Smooth muscle cell (in vitro differentiated cells): ENCODE measurements around the gene ADSL. TPM values are rescaled to one million over a fixed set of nuclear protein-coding genes. Genes with fewer than 3 reads are reported as not detected.

ENCODE experiments used
- DNase-seq: peaks from one replicate; lab custom pipeline; 2025; ENCODE audit not compliant: unreplicated experiment; lab: John Stamatoyannopoulos, UW
- H2AFZ ChIP-seq: fragments of 200-600 bp; sonication (generic); 2 replicates; pipeline ENCODE4 v1.6.0; 2016; ENCODE audit warnings: antibody characterized with exemption, low read depth, mild to moderate bottlenecking
- H3F3A ChIP-seq: fragments of 200-600 bp; sonication (generic); 2 replicates; pipeline ENCODE4 v1.6.0; 2017; ENCODE audit warnings: antibody characterized with exemption, low read depth
- H3K27ac ChIP-seq: fragments of 200-600 bp; sonication (generic); 2 replicates; pipeline ENCODE4 v1.5.1; 2016; ENCODE audit warnings: low read depth, mild to moderate bottlenecking
- H3K27me3 ChIP-seq: fragments of 200-600 bp; sonication (generic); 2 replicates; pipeline ENCODE4 v1.6.1; 2016; ENCODE audit warnings: low read depth, mild to moderate bottlenecking
- H3K36me3 ChIP-seq: fragments of 200-600 bp; sonication (generic); 2 replicates; pipeline ENCODE4 v1.5.1; 2016; ENCODE audit warnings: low read depth
- H3K4me1 ChIP-seq: fragments of 200-600 bp; sonication (generic); 2 replicates; pipeline ENCODE4 v1.5.1; 2016; ENCODE audit warnings: low read depth
- H3K4me2 ChIP-seq: fragments of 200-600 bp; sonication (generic); 2 replicates; pipeline ENCODE4 v1.6.0; 2016; ENCODE audit warnings: mild to moderate bottlenecking
- H3K4me3 ChIP-seq: fragments of 200-600 bp; sonication (generic); 2 replicates; pipeline ENCODE4 v1.5.1; 2016; ENCODE audit warnings: mild to moderate bottlenecking
- H3K79me2 ChIP-seq: fragments of 200-600 bp; sonication (generic); 2 replicates; pipeline ENCODE4 v1.6.0; 2016; ENCODE audit warnings: low read depth, mild to moderate bottlenecking
- H3K9ac ChIP-seq: fragments of 200-600 bp; sonication (generic); 2 replicates; pipeline ENCODE4 v1.6.0; 2016; ENCODE audit warnings: low read depth
- H3K9me3 ChIP-seq: fragments of 200-600 bp; sonication (generic); replicated peaks from 2 replicates; pipeline ENCODE4 v1.5.1; 2016; ENCODE audit warnings: low read depth
- H4K20me1 ChIP-seq: fragments of 200-600 bp; sonication (generic); 2 replicates; pipeline ENCODE4 v1.6.0; 2016; ENCODE audit warnings: low read depth
- WGBS: methylation state at CpG from one replicate; pipeline ENCODE4 v1.1.7; 2016; ENCODE audit warnings: low lambda C conversion rate; 5-methylcytosine and 5-hydroxymethylcytosine counted together
- polyA plus RNA-seq: library from polyadenylated mRNA; unstranded; fragments of >200 nt; fragmentation: Nextera tagmentation; extraction: Ambion mirVana; gene quantifications from 2 replicates; pipeline ENCODE4 v1.2.1, GENCODE V29; 2016
- total RNA-seq: library from RNA; depleted of rRNA; stranded (reverse); fragments of >200 nt; gene quantifications from 2 replicates; pipeline ENCODE4 v1.2.3, GENCODE V29; 2014
- TF ChIP-seq, protein P1 (sequence below): fragments of 200-600 bp; sonication (generic); IDR thresholded peaks from 2 replicates; pipeline ENCODE4 v1.5.1; 2017; ENCODE audit warnings: borderline replicate concordance, mild to moderate bottlenecking, antibody characterized with exemption; ENCODE audit not compliant: insufficient read depth, poor library complexity, severe bottlenecking

ADSL gene
- total and polyA plus RNA-seq, 2 experiments from 2014 or later: 45.9 to 65.1 TPM

DNA sequence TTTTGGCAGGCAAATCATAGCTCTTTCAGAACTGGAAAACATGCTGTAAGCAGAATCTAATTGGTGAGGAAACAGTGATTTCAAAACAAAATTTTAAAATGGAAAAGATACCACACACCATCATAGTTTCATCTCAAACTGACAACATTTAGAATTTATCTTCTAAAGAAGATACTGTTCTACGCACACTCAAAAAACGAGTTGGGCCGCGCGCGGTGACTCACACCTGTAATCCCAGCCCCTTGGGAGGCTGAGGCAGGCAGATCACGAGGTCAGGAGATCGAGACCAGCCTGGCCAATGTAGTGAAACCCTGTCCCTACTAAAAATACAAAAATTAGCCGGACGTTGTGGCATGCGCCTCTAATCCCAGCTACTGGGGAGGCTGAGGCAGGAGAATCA lies 44.2 kb upstream of the ADSL start:
- 97% methylated on average over 11 of the region's 11 CpGs for WGBS
- Histone ChIP-seq H3K4me3 (no peak overlapping the region), H3K79me2 (no peaks in the 10 kb centered on the region), H4K20me1 (no peaks in the 10 kb centered on the region), H3K27ac (no peak overlapping the region), H3K4me1 (no peaks in the 10 kb centered on the region), H3K36me3 (peaks cover 22% of the 10 kb centered on the region), H3K4me2 (no peak overlapping the region), H3K9ac (no peak overlapping the region), H3K9me3 (no peaks in the 10 kb centered on the region), H3F3A (no peaks in the 10 kb centered on the region), H3K27me3 (no peaks in the 10 kb centered on the region), H2AFZ (no peak overlapping the region)
- TF ChIP-seq, protein P1, sequence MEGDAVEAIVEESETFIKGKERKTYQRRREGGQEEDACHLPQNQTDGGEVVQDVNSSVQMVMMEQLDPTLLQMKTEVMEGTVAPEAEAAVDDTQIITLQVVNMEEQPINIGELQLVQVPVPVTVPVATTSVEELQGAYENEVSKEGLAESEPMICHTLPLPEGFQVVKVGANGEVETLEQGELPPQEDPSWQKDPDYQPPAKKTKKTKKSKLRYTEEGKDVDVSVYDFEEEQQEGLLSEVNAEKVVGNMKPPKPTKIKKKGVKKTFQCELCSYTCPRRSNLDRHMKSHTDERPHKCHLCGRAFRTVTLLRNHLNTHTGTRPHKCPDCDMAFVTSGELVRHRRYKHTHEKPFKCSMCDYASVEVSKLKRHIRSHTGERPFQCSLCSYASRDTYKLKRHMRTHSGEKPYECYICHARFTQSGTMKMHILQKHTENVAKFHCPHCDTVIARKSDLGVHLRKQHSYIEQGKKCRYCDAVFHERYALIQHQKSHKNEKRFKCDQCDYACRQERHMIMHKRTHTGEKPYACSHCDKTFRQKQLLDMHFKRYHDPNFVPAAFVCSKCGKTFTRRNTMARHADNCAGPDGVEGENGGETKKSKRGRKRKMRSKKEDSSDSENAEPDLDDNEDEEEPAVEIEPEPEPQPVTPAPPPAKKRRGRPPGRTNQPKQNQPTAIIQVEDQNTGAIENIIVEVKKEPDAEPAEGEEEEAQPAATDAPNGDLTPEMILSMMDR: no peak
- DNase-seq: no peak

DNA sequence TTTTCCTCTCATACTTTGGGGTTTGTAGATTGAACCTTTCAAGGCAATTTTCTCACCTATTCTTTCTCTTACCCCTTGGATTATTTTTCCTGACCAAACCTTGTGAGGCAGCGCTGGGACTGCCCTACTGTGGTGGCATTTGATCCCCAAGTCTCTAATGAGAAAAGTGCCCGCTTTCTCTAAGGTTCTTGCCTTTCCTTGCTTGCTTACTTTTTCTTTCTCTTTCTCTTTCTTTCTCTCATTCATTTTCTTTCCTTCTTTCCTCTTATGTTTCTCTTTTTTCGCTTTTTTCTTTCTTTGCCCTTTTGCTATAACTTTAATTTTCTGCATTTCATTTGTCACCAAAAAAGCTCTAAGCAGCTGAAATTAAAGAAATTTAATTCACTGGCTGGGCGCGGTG lies 40.7 kb upstream of the ADSL start:
- no peaks in the 10 kb centered on the region for H3K27me3 ChIP-seq
- H2AFZ ChIP-seq: no peak overlapping the region
- H4K20me1 ChIP-seq: peaks cover 16% of the 10 kb centered on the region
- WGBS: 98% methylated on average over 5 of the region's 5 CpGs
- H3K4me1 ChIP-seq: no peaks in the 10 kb centered on the region
- no peak overlapping the region for H3K4me2 ChIP-seq
- H3K9ac ChIP-seq: no peak overlapping the region
- H3K4me3 ChIP-seq: no peak overlapping the region
- no peaks in the 10 kb centered on the region for H3K9me3 ChIP-seq
- TF ChIP-seq, protein P1: no peak
- no peaks in the 10 kb centered on the region for H3K79me2 ChIP-seq
- H3K27ac ChIP-seq: no peak overlapping the region
- DNase-seq: no peak
- H3F3A ChIP-seq: peaks cover 5% of the 10 kb centered on the region
- H3K36me3 ChIP-seq: peaks cover 16% of the 10 kb centered on the region

DNA sequence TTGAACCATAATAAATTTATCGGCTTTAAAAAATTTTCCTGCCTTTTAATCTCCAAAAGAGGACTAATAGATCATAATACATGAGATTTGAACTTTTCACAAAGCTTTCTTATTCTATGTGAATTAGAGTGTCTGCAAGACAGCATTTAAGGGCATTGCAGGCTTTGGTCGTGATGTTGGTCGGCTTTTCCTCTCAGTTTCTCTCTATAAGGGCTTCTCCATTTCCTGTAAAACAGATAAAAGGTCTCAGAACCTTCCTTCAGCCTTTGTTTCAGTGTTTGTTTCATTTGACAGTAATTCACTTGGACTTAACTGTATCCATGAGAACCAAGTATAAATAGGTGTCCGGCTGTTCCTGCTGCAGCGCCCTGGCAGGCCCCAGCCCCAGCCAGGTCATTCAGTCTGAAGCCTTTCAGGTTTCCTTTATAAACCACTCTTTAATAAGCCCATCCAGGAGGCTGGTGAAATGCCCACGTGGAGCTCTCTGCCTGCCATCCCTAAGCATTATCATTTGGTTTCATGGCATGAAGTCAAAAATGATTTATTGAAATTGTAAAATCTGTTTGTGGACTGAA lies 37.2 kb upstream of the ADSL start:
- peaks cover 5% of the 10 kb centered on the region for H3F3A ChIP-seq
- no peaks in the 10 kb centered on the region for H3K4me1 ChIP-seq
- TF ChIP-seq, protein P1: no peak
- no peak overlapping the region for H3K4me2 ChIP-seq
- H4K20me1 ChIP-seq: peaks cover 16% of the 10 kb centered on the region
- H3K79me2 ChIP-seq: no peaks in the 10 kb centered on the region
- H3K4me3 ChIP-seq: no peak overlapping the region
- H3K36me3 ChIP-seq: peaks cover 17% of the 10 kb centered on the region
- no peaks in the 10 kb centered on the region for H3K27me3 ChIP-seq
- H3K9me3 ChIP-seq: no peaks in the 10 kb centered on the region
- WGBS: 84% methylated on average over 6 of the region's 6 CpGs
- no peak overlapping the region for H2AFZ ChIP-seq
- peak overlapping the region; percentile 29 for H3K27ac ChIP-seq
- H3K9ac ChIP-seq: no peak overlapping the region
- DNase-seq: no peak

DNA sequence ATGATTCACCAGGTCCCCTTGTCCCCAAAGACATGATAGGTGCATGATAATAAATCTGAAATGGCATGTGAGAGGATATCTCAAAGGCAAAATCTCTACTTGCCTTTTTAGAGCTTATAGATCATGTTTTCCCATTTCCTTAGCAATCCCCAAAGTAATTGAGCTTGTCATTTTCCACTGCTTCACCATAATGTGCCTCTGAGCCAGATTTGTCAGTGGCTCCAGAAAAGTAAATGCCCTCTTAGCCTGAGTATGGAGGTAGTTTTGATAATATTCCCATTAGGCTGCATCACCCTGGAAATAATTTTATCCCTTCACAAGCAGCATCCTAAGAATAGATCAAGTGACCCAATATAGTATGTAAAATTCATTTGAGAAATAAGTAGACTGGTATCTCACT lies 36.7 kb upstream of the ADSL start:
- no peak for DNase-seq
- no peak overlapping the region for H3K9ac ChIP-seq
- no peaks in the 10 kb centered on the region for H3K79me2 ChIP-seq
- no peak overlapping the region for H3K4me3 ChIP-seq
- H3K36me3 ChIP-seq: peaks cover 19% of the 10 kb centered on the region
- H3K4me2 ChIP-seq: no peak overlapping the region
- H3F3A ChIP-seq: peaks cover 5% of the 10 kb centered on the region
- no peaks in the 10 kb centered on the region for H3K4me1 ChIP-seq
- H4K20me1 ChIP-seq: peaks cover 16% of the 10 kb centered on the region
- TF ChIP-seq, protein P1: no peak
- no peaks in the 10 kb centered on the region for H3K27me3 ChIP-seq
- H2AFZ ChIP-seq: no peak overlapping the region
- peak overlapping the region; percentile 29 for H3K27ac ChIP-seq
- no peaks in the 10 kb centered on the region for H3K9me3 ChIP-seq
